GM13976 (cell line): Measurements from ENCODE around the gene CACNG3.
"Not testable (repeated sequence)": the region's sequence is repeated elsewhere in the genome, so short reads cannot be mapped to it uniquely, and the experiment has no call there.

ENCODE experiments used
- DNase-seq: peaks from one replicate; pipeline ENCODE4 v3.0.0; 2012; ENCODE audit warnings: low spot score
- in situ Hi-C: fragments of 300-500 bp; cut with MboI; formaldehyde crosslinking; loops from one replicate; pipeline ENCODE4 v1.12.0; 2022; ENCODE audit warnings: low sequenced_read_pairs, mixed read lengths, inconsistent platforms; ENCODE audit not compliant: unreplicated experiment
- TF ChIP-seq, protein P1 (sequence below): IDR thresholded peaks from 2 replicates; pipeline ENCODE4 v1.5.1; 2012; ENCODE audit warnings: borderline replicate concordance, mild to moderate bottlenecking; ENCODE audit not compliant: insufficient read depth; ENCODE audit errors: extremely low read depth, missing control alignments, control extremely low read depth

The CACNG3 gene

DNA sequence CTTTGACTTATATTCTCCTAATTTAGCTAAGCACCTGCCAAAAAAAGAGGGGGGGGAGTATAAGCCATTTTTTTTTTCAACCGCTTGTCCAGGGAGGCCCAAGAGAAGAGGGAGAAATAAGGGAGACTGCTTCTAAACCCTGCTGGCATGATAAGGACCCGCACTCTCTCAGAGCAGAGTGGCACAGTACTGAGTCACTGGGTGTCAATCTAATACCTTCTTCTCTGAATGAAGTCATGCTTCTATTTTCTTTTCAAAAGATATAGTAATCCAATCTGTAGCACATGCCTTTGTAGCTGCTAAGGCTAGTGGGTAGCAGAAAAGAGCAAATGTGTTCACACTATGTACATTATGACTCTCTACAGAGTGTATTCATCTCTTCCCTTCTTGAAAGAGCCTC is 34.9 kb upstream of the CACNG3 start:
- in situ Hi-C loops, result no loop called here
- DNase-seq, result no peak
- TF ChIP-seq, protein P1, sequence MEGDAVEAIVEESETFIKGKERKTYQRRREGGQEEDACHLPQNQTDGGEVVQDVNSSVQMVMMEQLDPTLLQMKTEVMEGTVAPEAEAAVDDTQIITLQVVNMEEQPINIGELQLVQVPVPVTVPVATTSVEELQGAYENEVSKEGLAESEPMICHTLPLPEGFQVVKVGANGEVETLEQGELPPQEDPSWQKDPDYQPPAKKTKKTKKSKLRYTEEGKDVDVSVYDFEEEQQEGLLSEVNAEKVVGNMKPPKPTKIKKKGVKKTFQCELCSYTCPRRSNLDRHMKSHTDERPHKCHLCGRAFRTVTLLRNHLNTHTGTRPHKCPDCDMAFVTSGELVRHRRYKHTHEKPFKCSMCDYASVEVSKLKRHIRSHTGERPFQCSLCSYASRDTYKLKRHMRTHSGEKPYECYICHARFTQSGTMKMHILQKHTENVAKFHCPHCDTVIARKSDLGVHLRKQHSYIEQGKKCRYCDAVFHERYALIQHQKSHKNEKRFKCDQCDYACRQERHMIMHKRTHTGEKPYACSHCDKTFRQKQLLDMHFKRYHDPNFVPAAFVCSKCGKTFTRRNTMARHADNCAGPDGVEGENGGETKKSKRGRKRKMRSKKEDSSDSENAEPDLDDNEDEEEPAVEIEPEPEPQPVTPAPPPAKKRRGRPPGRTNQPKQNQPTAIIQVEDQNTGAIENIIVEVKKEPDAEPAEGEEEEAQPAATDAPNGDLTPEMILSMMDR, result no peak

DNA sequence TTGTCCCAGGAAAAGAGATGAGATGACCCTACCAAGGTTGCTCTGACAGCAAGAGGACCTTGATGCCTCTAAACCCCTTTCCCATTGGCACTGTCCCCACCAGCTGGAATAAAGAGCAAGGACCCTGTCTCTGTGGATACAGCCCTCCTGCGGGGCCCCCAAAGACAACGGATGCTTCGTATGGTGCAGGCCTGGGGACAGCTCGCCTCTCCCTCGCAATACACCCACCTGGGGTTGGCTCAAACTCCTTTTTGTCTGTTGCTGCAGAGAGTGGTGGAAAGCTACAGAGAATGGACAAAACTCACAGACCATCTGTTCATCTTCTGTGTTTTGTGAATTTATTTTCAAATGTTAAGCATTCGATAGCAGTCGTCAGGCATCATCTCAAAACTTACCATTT is 27.6 kb upstream of the CACNG3 start:
- TF ChIP-seq, protein P1, result no peak
- DNase-seq, result no peak
- in situ Hi-C loops, result no loop called here

DNA sequence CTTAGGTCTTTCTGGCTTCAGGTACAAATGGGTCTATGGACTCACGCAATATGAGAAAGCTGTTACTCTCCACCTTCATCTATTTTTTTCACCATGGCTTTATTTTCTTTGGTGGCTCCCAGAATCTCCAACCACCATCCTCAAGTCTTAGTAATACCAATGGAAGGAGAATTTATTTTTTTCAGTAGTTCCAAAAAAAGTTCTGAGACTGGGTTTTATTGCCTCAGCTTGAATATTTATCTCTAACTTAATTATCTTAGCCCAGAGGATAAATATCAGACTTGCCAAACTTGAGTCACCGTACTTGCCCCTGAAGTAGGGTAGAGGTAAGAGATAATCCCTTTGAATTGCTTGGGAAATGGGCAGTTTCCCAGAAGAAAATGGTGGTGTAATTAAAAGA is 23.2 kb upstream of the CACNG3 start:
- in situ Hi-C loops, result no loop called here

DNA sequence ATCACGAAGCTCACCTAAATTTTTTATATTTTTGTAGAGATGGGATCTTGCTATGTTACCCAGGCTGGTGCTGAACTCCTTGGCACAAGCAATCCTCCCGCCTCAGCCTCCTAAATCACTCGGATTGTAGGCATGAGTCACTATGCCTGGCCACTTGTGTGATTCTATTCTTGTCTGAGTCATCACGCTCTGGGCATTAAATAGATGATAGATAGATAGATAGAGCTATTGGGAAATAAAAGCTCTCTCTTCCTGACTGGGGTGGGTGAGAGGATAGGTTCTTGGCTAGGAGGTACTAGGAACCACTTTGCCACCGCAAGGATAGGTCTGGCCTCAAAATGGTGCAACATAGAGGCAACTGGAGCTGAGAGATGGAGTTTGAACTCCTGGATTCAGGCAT is 21.4 kb upstream of the CACNG3 start:
- DNase-seq, result no peak
- TF ChIP-seq, protein P1, result no peak
- in situ Hi-C loops, result no loop called here

More for the DNA sequence above, 23.2 kb upstream of the CACNG3 start:
- TF ChIP-seq, protein P1, result no peak
- DNase-seq, result no peak

DNA sequence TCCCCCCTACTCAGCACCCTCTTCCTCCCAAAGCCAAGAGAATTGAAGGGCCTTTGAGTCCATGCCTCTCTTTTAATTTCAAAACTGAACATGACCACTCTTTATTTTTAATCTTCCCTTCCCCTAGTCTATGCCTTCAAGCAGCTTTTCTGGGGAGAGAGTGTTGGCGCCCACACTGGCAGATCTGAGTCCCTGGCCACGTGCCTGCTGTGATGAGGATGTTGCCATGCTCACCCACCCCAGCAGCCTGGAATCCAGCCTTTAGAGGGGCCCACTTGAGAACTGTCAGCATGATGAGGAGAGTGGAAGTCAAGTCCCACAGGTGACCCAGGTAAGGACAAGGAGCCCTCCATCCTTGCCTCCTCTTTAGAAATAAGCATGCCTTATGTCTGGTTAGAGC is 20.3 kb upstream of the CACNG3 start:
- DNase-seq, result no peak
- TF ChIP-seq, protein P1, result no peak
- in situ Hi-C loops, result no loop called here

DNA sequence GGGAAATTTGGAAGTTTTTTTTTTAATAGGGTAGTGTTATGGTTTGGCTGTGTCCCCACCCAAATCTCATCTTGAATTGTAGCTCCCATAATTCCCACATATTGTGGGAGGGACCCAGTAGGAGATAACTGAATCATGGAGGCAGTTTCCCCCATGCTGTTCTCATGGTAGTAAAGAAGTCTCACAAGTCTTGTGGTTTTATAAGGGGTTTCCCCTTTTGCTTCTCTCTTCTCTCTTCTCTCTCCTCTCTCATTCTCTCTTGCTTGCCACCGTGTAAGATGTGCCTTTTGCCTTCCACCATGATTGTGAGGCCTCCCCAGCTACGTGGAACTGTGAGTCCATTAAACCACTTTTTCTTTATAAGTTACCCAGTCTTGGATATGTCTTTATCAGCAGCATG is 17.3 kb upstream of the CACNG3 start:
- in situ Hi-C loops, DNase-seq: not testable (repeated sequence)

DNA sequence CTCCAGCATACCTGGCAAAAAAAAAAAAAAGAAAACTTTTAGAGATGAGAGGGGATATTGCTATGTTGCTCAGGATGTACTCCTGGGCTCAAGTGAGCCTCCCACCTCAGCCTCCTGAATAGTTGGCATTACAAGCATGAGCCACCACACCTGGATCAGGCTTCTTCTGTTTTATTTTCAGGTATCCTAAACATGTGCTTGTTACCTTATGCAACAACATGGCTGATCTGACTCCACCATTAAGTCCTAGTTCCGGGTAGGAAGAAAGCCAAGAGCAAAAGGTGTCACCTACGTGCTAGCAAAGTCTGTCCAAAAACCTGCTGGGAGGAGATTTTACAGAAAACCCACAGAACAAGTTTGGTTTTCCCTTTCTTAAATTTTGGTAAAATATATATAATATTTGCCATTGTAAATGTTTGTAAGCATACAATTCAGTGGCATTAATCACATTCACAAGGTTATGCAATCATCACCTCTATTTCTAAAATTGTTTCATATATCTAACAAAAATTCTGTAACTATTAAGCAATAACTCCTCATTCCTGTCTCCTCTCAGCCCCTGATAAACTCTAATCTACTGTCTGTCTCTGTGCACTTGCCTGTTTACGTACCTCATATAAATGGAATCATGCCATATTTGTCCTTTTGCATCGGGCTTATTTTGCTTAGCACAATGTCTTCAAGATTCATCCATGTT is 9.1 kb upstream of the CACNG3 start:
- TF ChIP-seq, protein P1, result no peak
- no peak for DNase-seq
- in situ Hi-C loops, result loop anchor here (10.0 kb wide), 1 partner anchor 202 kb away; no protein-coding TSS in a partner anchor
